GM10266 (cell line): ENCODE results near the gene SND1.

Source experiments
- DNase-seq: peaks from one replicate; pipeline ENCODE4 v3.0.0; 2012; ENCODE audit errors: extremely low spot score
- TF ChIP-seq, protein P1 (sequence below): IDR thresholded peaks from 2 replicates; pipeline ENCODE4 v1.5.1; 2012; ENCODE audit warnings: mild to moderate bottlenecking, low read depth; ENCODE audit not compliant: control insufficient read depth, insufficient read depth; ENCODE audit errors: missing control alignments

SND1 gene

DNA sequence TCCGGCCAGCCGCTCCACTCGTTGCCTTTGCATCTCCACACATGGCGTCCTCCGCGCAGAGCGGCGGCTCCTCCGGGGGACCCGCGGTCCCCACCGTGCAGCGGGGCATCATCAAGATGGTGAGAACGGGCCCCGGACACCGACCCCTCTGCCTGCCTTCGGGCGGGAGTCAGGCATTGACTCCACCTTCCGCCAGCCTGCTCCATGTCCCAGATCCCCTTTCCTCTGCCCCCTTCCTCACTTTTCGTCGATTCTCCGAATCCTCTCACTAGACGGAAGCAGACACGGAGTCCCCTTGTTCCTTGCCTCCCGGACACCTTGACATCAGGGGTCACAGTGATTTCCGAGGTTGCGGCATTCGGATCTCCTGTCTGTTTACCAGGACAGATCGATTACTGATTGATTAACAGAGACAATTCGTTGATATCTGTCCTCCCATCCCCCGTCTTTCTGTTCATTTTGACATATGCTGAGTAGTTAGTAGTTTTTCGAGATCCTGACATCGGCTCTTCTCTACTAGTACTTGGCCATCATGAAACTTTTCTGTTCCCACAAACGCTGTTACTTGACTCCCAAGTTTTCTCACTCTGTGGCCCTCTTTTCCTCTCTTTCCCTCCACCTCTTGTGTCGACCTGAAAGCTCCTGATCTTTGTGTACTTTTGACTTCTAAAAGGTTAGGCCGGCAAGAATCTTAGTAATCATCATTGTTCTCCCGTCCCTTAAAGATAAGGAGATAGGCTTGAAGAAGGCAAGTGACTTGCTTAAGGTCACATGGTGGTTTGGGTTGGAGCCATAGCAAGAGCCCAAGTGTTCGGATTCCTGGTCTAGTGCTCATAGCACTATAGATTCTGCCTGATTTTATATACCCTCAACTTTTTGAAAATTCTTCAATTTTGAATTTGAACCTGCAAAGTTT lies 597 bp downstream of the SND1 start:
- TF ChIP-seq, protein P1, sequence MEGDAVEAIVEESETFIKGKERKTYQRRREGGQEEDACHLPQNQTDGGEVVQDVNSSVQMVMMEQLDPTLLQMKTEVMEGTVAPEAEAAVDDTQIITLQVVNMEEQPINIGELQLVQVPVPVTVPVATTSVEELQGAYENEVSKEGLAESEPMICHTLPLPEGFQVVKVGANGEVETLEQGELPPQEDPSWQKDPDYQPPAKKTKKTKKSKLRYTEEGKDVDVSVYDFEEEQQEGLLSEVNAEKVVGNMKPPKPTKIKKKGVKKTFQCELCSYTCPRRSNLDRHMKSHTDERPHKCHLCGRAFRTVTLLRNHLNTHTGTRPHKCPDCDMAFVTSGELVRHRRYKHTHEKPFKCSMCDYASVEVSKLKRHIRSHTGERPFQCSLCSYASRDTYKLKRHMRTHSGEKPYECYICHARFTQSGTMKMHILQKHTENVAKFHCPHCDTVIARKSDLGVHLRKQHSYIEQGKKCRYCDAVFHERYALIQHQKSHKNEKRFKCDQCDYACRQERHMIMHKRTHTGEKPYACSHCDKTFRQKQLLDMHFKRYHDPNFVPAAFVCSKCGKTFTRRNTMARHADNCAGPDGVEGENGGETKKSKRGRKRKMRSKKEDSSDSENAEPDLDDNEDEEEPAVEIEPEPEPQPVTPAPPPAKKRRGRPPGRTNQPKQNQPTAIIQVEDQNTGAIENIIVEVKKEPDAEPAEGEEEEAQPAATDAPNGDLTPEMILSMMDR, result no peak
- DNase-seq, result no peak

GRCh38 chr7:127653396-127653795 lies 1.4 kb downstream of the SND1 start:
- DNase-seq, result no peak
- TF ChIP-seq, protein P1, result no peak

- DNase-seq, result no peak
- TF ChIP-seq, protein P1, result no peak
Observed at GRCh38 chr7:127654404-127655394, 2.7 kb downstream of the SND1 start.

- no peak for DNase-seq
Observed at GRCh38 chr7:127655720-127656119, 3.7 kb downstream of the SND1 start.

GRCh38 chr7:127657500-127657899 lies 5.5 kb downstream of the SND1 start:
- TF ChIP-seq, protein P1, result no peak
- no peak for DNase-seq

More at GRCh38 chr7:127655720-127656119, 3.7 kb downstream of the SND1 start:
- TF ChIP-seq, protein P1, result no peak

- TF ChIP-seq, protein P1, result no peak
- no peak for DNase-seq
Observed at GRCh38 chr7:127658970-127659630, 7.1 kb downstream of the SND1 start.
